ENCODE results near the gene GLG1.

The GLG1 gene

GRCh38 chr16:74564451-74564984, 42.4 kb downstream of the GLG1 start:
- CTCF ChIA-PET = no interaction called here

GRCh38 chr16:74563828-74564263, 43.1 kb downstream of the GLG1 start:
- ChIA-PET CTCF (no interaction called here), POLR2A (no interaction called here)
- no peak for DNase-seq (ENCODE audit: extremely low spot score)
- no peak for TF ChIP-seq CTCF (IDR thresholded peaks at IDR 0.05; ENCODE audit: control extremely low read depth, extremely low read depth, low read depth, missing control alignments)

More at GRCh38 chr16:74564451-74564984, 42.4 kb downstream of the GLG1 start:
- POLR2A ChIA-PET = no interaction called here
- DNase-seq (ENCODE audit: extremely low spot score) = no peak
- no peak for TF ChIP-seq CTCF (IDR thresholded peaks at IDR 0.05; ENCODE audit: control extremely low read depth, extremely low read depth, low read depth, missing control alignments)

GRCh38 chr16:74562117-74562516, 44.8 kb downstream of the GLG1 start:
- TF ChIP-seq CTCF (IDR thresholded peaks at IDR 0.05; ENCODE audit: control extremely low read depth, extremely low read depth, low read depth, missing control alignments) = no peak
- ChIA-PET CTCF (interaction anchor here (0.8 to 2.2 kb wide), 5 partner anchors 9 to 163 kb away, joined by 3 to 5 read pairs (median 4); no protein-coding TSS in a partner anchor), POLR2A (no interaction called here)
- no peak for DNase-seq (ENCODE audit: extremely low spot score)

- ChIA-PET CTCF (interaction anchor here (0.8 to 2.2 kb wide), 5 partner anchors 9 to 163 kb away, joined by 3 to 5 read pairs (median 4); no protein-coding TSS in a partner anchor), POLR2A (no interaction called here)
- no peak for DNase-seq (ENCODE audit: extremely low spot score)
- no peak for TF ChIP-seq CTCF (IDR thresholded peaks at IDR 0.05; ENCODE audit: control extremely low read depth, extremely low read depth, low read depth, missing control alignments)
Measured at GRCh38 chr16:74561626-74562025, 45.3 kb downstream of the GLG1 start.

GRCh38 chr16:74560912-74561311, 46.0 kb downstream of the GLG1 start:
- no peak for TF ChIP-seq CTCF (IDR thresholded peaks at IDR 0.05; ENCODE audit: control extremely low read depth, extremely low read depth, low read depth, missing control alignments)
- POLR2A ChIA-PET = no interaction called here
- no peak for DNase-seq (ENCODE audit: extremely low spot score)
- CTCF ChIA-PET = interaction anchor here (0.8 to 2.2 kb wide), 7 partner anchors 8 to 90 kb away, joined by 3 to 5 read pairs (median 4); no protein-coding TSS in a partner anchor

- POLR2A ChIA-PET = no interaction called here
- CTCF ChIA-PET = interaction anchor here (1.9 kb wide), 1 partner anchor 15 kb away, joined by 6 read pairs; no protein-coding TSS in a partner anchor
- DNase-seq (ENCODE audit: extremely low spot score) = no peak
- TF ChIP-seq CTCF (IDR thresholded peaks at IDR 0.05; ENCODE audit: control extremely low read depth, extremely low read depth, low read depth, missing control alignments) = no peak
Measured at GRCh38 chr16:74558873-74559272, 48.0 kb downstream of the GLG1 start.
